IMR-90 (cell line): ENCODE results near the gene CASZ1. TPM values are rescaled to one million over a fixed set of nuclear protein-coding genes. Genes with fewer than 3 reads are reported as not detected.
A peak's percentile ranks its signal among the peaks of the same experiment; 100 is the strongest.

Experiments used
- ATAC-seq: fragments of 200-7000 bp; cut with Tn5 transposase; 2 replicates; pipeline ENCODE4 v1.9.1; 2020; ENCODE audit warnings: low read depth, mild to moderate bottlenecking, moderate library complexity
- BruUV-seq: library from RNA; stranded (reverse); fragments of 400-500 nt; replicated peaks from 2 replicates; lab custom pipeline; 2021; lab: Mats Ljungman, UMichigan
- CTCF ChIA-PET: fragments of 300-600 bp; formaldehyde crosslinking; extraction: SDS; loops from one replicate; lab custom pipeline; 2021; ENCODE audit warnings: antibody characterized with exemption; lab: Yijun Ruan, JAX
- POLR2A ChIA-PET: fragments of 300-600 bp; sonication (Branson Sonifier 250); formaldehyde crosslinking; loops from one replicate; lab custom pipeline; 2022; ENCODE audit warnings: antibody characterized with exemption; ENCODE audit not compliant: unreplicated experiment; lab: Charles Lee
- DNase-seq: peaks from one replicate; pipeline ENCODE4 v3.0.0; 2013
- H2AFZ ChIP-seq: replicated peaks from 2 replicates; pipeline ENCODE3; 2013; ENCODE audit warnings: low read length, mild to moderate bottlenecking; ENCODE audit not compliant: poor library complexity
- H2AK5ac ChIP-seq: 2 replicates; pipeline ENCODE4 v1.6.1; 2013; ENCODE audit warnings: low read depth, low read length, inconsistent platforms
- H2AK9ac ChIP-seq: replicated peaks from 2 replicates; pipeline ENCODE3; 2013; ENCODE audit warnings: mild to moderate bottlenecking, low read depth, low read length, moderate library complexity; ENCODE audit not compliant: poor library complexity
- H2BK120ac ChIP-seq: 2 replicates; pipeline ENCODE4 v1.6.1; 2013; ENCODE audit warnings: low read depth, low read length, inconsistent platforms
- H2BK15ac ChIP-seq: 3 replicates; pipeline ENCODE4 v1.6.1; 2013; ENCODE audit warnings: low read depth, low read length, inconsistent platforms
- H2BK20ac ChIP-seq: 2 replicates; pipeline ENCODE4 v1.6.1; 2013; ENCODE audit warnings: low read depth, mild to moderate bottlenecking, inconsistent platforms, low read length, moderate library complexity
- H2BK5ac ChIP-seq: 2 replicates; pipeline ENCODE4 v1.6.1; 2013; ENCODE audit warnings: mild to moderate bottlenecking, low read depth, low read length, inconsistent platforms; ENCODE audit not compliant: poor library complexity, severe bottlenecking
- H3K14ac ChIP-seq: replicated peaks from 2 replicates; pipeline ENCODE4 v1.6.1; 2013; ENCODE audit warnings: low read depth, low read length, inconsistent platforms
- H3K18ac ChIP-seq: 2 replicates; pipeline ENCODE4 v1.6.1; 2013; ENCODE audit warnings: low read depth, low read length, control low read depth
- H3K23ac ChIP-seq: 2 replicates; pipeline ENCODE4 v1.6.1; 2013; ENCODE audit warnings: low read depth, low read length, inconsistent platforms
- H3K27ac ChIP-seq: 2 replicates; pipeline ENCODE4 v1.5.1; 2013; ENCODE audit warnings: mild to moderate bottlenecking, control low read depth, low read length; ENCODE audit not compliant: insufficient read depth
- H3K27me3 ChIP-seq: 2 replicates; pipeline ENCODE4 v1.6.1; 2013; ENCODE audit warnings: low read length; ENCODE audit not compliant: control insufficient read depth, insufficient read depth
- H3K36me3 ChIP-seq: 2 replicates; pipeline ENCODE4 v1.6.1; 2013; ENCODE audit warnings: low read length, mixed read lengths; ENCODE audit not compliant: control insufficient read depth, insufficient read depth
- H3K4ac ChIP-seq: 2 replicates; pipeline ENCODE4 v1.6.1; 2013; ENCODE audit warnings: low read depth, low read length, inconsistent platforms
- H3K4me1 ChIP-seq: 2 replicates; pipeline ENCODE4 v1.6.1; 2013; ENCODE audit warnings: low read length, mixed read lengths; ENCODE audit not compliant: control insufficient read depth, insufficient read depth
- H3K4me2 ChIP-seq: 2 replicates; pipeline ENCODE4 v1.6.1; 2013; ENCODE audit warnings: low read depth, mild to moderate bottlenecking, control low read depth, low read length, moderate library complexity
- H3K4me3 ChIP-seq: 2 replicates; pipeline ENCODE4 v1.5.1; 2013; ENCODE audit warnings: low read depth, mild to moderate bottlenecking, control low read depth, low read length, moderate library complexity; ENCODE audit not compliant: insufficient read depth
- H3K56ac ChIP-seq: 2 replicates; pipeline ENCODE4 v1.6.1; 2013; ENCODE audit warnings: low read length, inconsistent platforms; ENCODE audit not compliant: insufficient read depth; ENCODE audit errors: extremely low read depth
- H3K79me1 ChIP-seq, 2 experiments: 2 replicates each; pipeline ENCODE4 v1.6.1; 2013; ENCODE audit warnings: low read length in 2 of 2, inconsistent platforms in 1 of 2, low read depth in 1 of 2
- H3K9ac ChIP-seq: 2 replicates; pipeline ENCODE4 v1.6.1; 2013; ENCODE audit warnings: low read depth, low read length, control low read depth
- H3K9me1 ChIP-seq: 2 replicates; pipeline ENCODE4 v1.6.1; 2013; ENCODE audit warnings: low read length, inconsistent platforms; ENCODE audit not compliant: insufficient read depth
- H3K9me3 ChIP-seq: 2 replicates; pipeline ENCODE4 v1.6.1; 2013; ENCODE audit warnings: low read length; ENCODE audit not compliant: control insufficient read depth, insufficient read depth
- H4K20me1 ChIP-seq: 2 replicates; pipeline ENCODE4 v1.6.1; 2013; ENCODE audit warnings: low read length, inconsistent platforms; ENCODE audit not compliant: insufficient read depth
- H4K5ac ChIP-seq: 2 replicates; pipeline ENCODE4 v1.6.1; 2013; ENCODE audit warnings: mild to moderate bottlenecking, low read depth, low read length, control low read depth
- H4K8ac ChIP-seq, 2 experiments: 2 replicates each; pipeline ENCODE4 v1.6.1; 2013; ENCODE audit warnings: low read depth in 2 of 2, low read length in 2 of 2, control low read depth in 1 of 2, inconsistent platforms in 1 of 2
- H4K91ac ChIP-seq: 2 replicates; pipeline ENCODE4 v1.6.1; 2013; ENCODE audit warnings: low read depth, low read length, inconsistent platforms; ENCODE audit not compliant: insufficient read depth
- BHLHE40 ChIP-seq: fragments of 150-350 bp; IDR thresholded peaks from 2 replicates; pipeline ENCODE4 v1.6.1; 2016; ENCODE audit warnings: mild to moderate bottlenecking, low read depth, low read length
- CEBPB ChIP-seq: IDR thresholded peaks from 2 replicates; pipeline ENCODE4 v1.6.1; 2012; ENCODE audit warnings: low read depth, low read length, improper control_type of control experiment
- CHD1 ChIP-seq: IDR thresholded peaks from 2 replicates; pipeline ENCODE4 v1.6.1; 2012; ENCODE audit warnings: low read depth, low read length, improper control_type of control experiment
- FOS ChIP-seq: fragments of 150-350 bp; IDR thresholded peaks from 2 replicates; pipeline ENCODE4 v1.6.1; 2016; ENCODE audit warnings: low read depth, low read length
- MAFK ChIP-seq: IDR thresholded peaks from 2 replicates; pipeline ENCODE4 v1.6.1; 2012; ENCODE audit warnings: low read depth, low read length, improper control_type of control experiment
- MXI1 ChIP-seq: IDR thresholded peaks from 2 replicates; pipeline ENCODE4 v1.6.1; 2012; ENCODE audit warnings: low read depth, mild to moderate bottlenecking, low read length, moderate library complexity, borderline replicate concordance
- NFE2L2 ChIP-seq: fragments of 150-350 bp; IDR thresholded peaks from 2 replicates; pipeline ENCODE4 v1.6.1; 2016; ENCODE audit warnings: low read depth, mild to moderate bottlenecking, low read length
- POLR2A ChIP-seq: IDR thresholded peaks from 2 replicates; pipeline ENCODE4 v1.6.1; 2012; ENCODE audit warnings: mild to moderate bottlenecking, low read depth, low read length
- RAD21 ChIP-seq: IDR thresholded peaks from 2 replicates; pipeline ENCODE4 v1.6.1; 2012; ENCODE audit warnings: low read length, improper control_type of control experiment
- RFX5 ChIP-seq: IDR thresholded peaks from 2 replicates; pipeline ENCODE4 v1.8.0; 2012; ENCODE audit warnings: low read depth, mild to moderate bottlenecking, low read length, moderate library complexity
- SMC3 ChIP-seq: fragments of 150-350 bp; IDR thresholded peaks from 2 replicates; pipeline ENCODE4 v1.6.1; 2016; ENCODE audit warnings: low read depth, mild to moderate bottlenecking, antibody characterized with exemption, low read length, moderate library complexity
- USF2 ChIP-seq: fragments of 150-350 bp; IDR thresholded peaks from 2 replicates; pipeline ENCODE4 v1.6.1; 2017; ENCODE audit warnings: mild to moderate bottlenecking, antibody characterized with exemption, low read length, low read depth
- WGBS, 2 experiments: methylation state at CpG; one replicate each; pipeline versions ENCODE4 v1.1.5 to v1.1.7; 2013; ENCODE audit warnings: missing lambda C conversion rate in 2 of 2; ENCODE audit not compliant: insufficient read length in 1 of 2; ENCODE audit errors: extremely low coverage in 2 of 2; 5-methylcytosine and 5-hydroxymethylcytosine counted together
- dilution Hi-C: fragments of 300-500 bp; cut with HindIII; formaldehyde crosslinking; loops from one replicate; pipeline ENCODE4 v1.14.3; 2018; ENCODE audit warnings: low sequenced_read_pairs; ENCODE audit not compliant: unreplicated experiment
- in situ Hi-C: fragments of 300-500 bp; cut with MboI; formaldehyde crosslinking; loops from 3 replicates; pipeline ENCODE4 v1.14.3; 2019; ENCODE audit warnings: low sequenced_read_pairs, inconsistent platforms, mixed read lengths
- intact Hi-C: fragments of 100-400 bp; cut with micrococcal nuclease; formaldehyde crosslinking; loops from 2 replicates; pipeline ENCODE4 v1.10.0; 2022
- polyA plus RNA-seq, 3 experiments: library from polyadenylated mRNA; depleted of rRNA; stranded (reverse); fragments of >200 nt; gene quantifications; 2 replicates each; pipeline ENCODE4 v1.2.3, GENCODE V29; 2012; ENCODE audit warnings: low replicate concordance in 1 of 3
- total RNA-seq: library from RNA; depleted of rRNA; stranded (reverse); fragments of >200 nt; gene quantifications from 2 replicates; pipeline ENCODE4 v1.2.3, GENCODE V29; 2012
- TF ChIP-seq, protein P1 (sequence below): conservative IDR thresholded peaks from 2 replicates; pipeline ENCODE4 v1.5.1; 2012; ENCODE audit warnings: mild to moderate bottlenecking, low read depth, low read length, improper control_type of control experiment

CASZ1 gene
- total and polyA plus RNA-seq, 2 of the 4 experiments (the other 2 are of a cell fraction): 0.18 to 0.24 TPM

DNA sequence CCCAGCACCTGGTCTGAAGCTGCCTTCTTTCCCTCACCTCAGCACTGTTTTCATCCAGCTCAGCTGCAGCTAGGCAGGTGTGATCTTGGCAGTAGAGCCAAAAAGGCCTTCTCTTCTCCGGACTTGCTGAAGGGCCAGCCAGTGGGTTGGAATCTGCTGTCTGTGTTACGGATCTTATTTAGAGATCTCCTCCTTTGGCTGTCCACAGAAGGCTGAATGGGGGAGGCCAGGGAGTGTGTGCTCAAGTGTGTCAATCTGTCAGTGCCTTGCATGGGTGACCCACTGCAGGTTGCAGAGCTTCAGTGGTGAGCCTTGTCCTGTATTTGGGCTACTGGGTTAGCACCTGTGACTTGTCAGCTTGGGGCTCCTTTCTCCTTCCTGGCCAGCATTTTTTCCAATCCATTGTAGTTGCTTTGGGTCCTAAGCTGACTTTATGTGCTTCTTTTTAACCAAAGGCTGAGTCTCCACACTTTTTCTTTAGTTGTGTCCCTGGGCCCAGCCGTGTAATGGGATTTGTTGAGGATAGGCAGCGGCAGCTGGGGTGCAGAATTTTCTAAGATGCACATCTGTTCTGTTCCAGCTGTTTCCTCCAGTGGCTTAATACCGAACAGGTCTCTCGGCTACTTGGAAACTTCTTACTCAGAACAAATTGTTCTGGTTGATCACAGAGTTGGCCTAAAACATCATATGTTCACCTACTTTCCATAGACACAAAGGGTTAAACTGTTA lies 194.9 kb downstream of the CASZ1 start (continued):
- TF ChIP-seq MXI1: no peak

DNA sequence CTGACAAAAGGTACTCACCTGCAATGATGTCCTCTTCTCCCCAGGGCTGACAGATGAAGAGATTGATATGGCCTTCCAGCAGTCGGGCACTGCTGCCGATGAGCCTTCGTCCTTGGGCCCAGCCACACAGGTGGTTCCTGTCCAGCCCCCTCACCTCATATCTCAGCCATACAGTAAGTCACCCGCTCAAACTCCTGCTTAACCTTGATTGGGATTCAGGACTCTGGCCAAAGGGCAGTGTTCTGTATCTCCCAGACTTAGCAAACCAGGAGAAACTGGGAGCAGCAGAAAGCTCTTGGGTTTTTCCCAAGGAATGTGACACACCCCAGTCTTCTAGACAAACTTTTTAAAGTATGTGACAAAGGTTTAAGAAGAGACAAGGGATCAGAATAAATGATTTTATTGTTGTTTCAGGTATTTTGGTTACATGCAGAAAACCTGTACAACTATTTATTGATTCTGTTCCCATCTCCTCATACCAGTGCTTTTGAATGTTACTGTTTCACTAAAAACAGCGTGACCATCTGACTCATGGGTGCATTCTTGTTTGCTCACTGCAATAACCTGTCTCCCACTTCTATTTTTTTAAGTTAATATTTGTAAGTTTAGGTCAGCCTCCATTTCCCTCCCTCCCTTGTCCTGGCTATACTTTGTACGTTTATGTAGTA lies 197.1 kb downstream of the CASZ1 start:
- Histone ChIP-seq H4K91ac (peak overlapping the region; percentile 83), H2AFZ (peak overlapping the region; percentile 1), H3K27me3 (no peaks in the 10 kb centered on the region), H2BK15ac (peak overlapping the region; percentile 79; the same call in 2 of the 3 replicates), H4K8ac (peak overlapping the region; percentile 57 to 71; a peak in 1 of 4 replicates), H2BK5ac (peak overlapping the region; percentile 89), H4K5ac (peak overlapping the region; percentile 77; the same call in 1 of the 2 replicates), H2BK120ac (peak overlapping the region; percentile 87), H3K4me1 (peaks cover 19% of the 10 kb centered on the region), H3K36me3 (no peaks in the 10 kb centered on the region), H3K23ac (peak overlapping the region; percentile 23), H3K79me1 (peaks cover 6 to 26% of the 10 kb centered on the region in 2 experiments; a peak in 2 of 4 replicates), H3K4ac (peak overlapping the region; percentile 84), H3K9me1 (peaks cover 18% of the 10 kb centered on the region), H3K9me3 (no peaks in the 10 kb centered on the region), H3K56ac (no peak overlapping the region), H2BK20ac (peak overlapping the region; percentile 79), H3K4me3 (no peak overlapping the region), H3K27ac (peak overlapping the region; percentile 71), H4K20me1 (no peaks in the 10 kb centered on the region), H3K9ac (no peak overlapping the region), H2AK5ac (peak overlapping the region; percentile 84), H2AK9ac (peak overlapping the region; percentile 51), H3K18ac (peak overlapping the region; percentile 66), H3K14ac (peak overlapping the region; percentile 80), H3K4me2 (peak overlapping the region; percentile 44; the same call in 1 of the 2 replicates)
- CTCF ChIA-PET: interaction anchor here (0.6 kb wide), 1 partner anchor 319 kb away, joined by 3 read pairs; no protein-coding TSS in a partner anchor
- in situ Hi-C loops: no loop called here
- BruUV-seq: no TSS peak
- WGBS, 2 experiments: no CpG with 5 or more reads among the region's 6 CpGs
- dilution Hi-C loops: no loop called here
- DNase-seq: peak; percentile 90
- peak; percentile 86 for ATAC-seq
- POLR2A ChIA-PET: no interaction called here
- intact Hi-C loops: loop anchor here (2.0 kb wide), 1 partner anchor 69 kb away; no protein-coding TSS in a partner anchor
- TF ChIP-seq CEBPB (peak; percentile 59; the same call in 1 of the 2 replicates), NFE2L2 (no peak), USF2 (no peak), CHD1 (no peak), POLR2A (no peak), RAD21 (no peak), SMC3 (no peak), RFX5 (no peak), BHLHE40 (peak; percentile 23; the same call in 1 of the 2 replicates), MXI1 (no peak), MAFK (no peak), FOS (peak; percentile 49)
- TF ChIP-seq, protein P1, sequence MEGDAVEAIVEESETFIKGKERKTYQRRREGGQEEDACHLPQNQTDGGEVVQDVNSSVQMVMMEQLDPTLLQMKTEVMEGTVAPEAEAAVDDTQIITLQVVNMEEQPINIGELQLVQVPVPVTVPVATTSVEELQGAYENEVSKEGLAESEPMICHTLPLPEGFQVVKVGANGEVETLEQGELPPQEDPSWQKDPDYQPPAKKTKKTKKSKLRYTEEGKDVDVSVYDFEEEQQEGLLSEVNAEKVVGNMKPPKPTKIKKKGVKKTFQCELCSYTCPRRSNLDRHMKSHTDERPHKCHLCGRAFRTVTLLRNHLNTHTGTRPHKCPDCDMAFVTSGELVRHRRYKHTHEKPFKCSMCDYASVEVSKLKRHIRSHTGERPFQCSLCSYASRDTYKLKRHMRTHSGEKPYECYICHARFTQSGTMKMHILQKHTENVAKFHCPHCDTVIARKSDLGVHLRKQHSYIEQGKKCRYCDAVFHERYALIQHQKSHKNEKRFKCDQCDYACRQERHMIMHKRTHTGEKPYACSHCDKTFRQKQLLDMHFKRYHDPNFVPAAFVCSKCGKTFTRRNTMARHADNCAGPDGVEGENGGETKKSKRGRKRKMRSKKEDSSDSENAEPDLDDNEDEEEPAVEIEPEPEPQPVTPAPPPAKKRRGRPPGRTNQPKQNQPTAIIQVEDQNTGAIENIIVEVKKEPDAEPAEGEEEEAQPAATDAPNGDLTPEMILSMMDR: no peak
